Activated CD4-positive, CD25-positive, alpha-beta regulatory T cell (primary cell): ENCODE results near the gene MTG2.

Experiments
- DNase-seq, 4 experiments: peaks; one replicate each; lab custom pipeline; 2025; lab: John Stamatoyannopoulos, UW

MTG2 gene

DNA sequence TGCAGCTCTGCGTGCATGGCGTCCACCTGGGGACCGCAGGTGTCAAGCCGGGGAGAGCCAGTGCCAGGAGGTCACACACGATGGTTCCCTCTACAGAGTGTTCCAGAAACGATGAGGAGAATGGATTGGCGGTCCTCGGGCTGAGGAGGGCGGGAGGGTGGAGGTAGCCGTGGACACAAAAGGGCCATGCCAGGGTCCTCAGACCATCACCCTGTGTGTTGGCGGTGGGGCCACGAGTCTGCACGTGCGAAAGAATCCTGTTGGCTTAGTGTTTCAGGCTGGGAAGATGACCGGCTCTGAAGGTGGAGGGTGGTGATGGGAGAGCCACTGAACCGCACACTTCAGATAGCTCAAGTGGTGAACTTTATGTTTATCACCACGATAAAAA, 23.6 kb downstream of the MTG2 start:
- no peak for DNase-seq

- no peak for DNase-seq
Observed at GRCh38 chr20:62208061-62208794, 25.4 kb downstream of the MTG2 start.

GRCh38 chr20:62208795-62209755, 26.2 kb downstream of the MTG2 start:
- no peak for DNase-seq

DNA sequence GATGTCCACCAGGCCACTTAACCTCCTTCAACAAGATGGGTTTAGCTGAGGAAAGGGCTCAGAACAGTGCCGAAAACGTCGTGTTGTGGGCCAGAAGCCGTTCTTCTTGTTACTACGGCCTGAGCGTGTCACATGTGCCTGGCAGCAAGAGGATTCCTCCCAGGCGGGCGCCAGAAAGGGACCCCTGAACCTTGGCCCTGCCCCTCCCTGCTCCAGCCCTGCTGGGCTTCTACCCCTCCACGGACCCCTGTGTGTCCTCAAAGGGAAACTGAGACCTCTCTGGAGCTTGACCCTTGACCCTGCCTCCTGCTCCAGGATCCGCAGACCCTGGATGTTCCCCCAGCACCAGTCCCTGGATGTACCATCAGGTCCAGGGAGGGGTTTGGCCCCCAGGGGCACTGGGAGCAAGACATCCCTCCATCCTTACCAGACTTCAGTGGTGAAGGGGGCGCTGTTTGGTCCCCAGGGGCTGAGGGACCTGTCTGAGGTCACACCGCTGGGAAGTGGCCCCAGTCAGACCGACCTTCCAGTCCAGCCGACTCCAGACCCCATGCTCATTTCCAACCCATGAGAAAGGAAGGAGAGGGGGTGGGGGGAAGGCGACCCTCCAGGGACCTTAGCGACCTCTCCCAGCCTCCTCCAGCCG, 27.1 kb downstream of the MTG2 start:
- no peak for DNase-seq

- DNase-seq = no peak
Observed at GRCh38 chr20:62210496-62210855, 27.6 kb downstream of the MTG2 start.

GRCh38 chr20:62211216-62211615, 28.4 kb downstream of the MTG2 start:
- DNase-seq = no peak

- no peak for DNase-seq
Observed at GRCh38 chr20:62211769-62212288, 29.0 kb downstream of the MTG2 start.

DNA sequence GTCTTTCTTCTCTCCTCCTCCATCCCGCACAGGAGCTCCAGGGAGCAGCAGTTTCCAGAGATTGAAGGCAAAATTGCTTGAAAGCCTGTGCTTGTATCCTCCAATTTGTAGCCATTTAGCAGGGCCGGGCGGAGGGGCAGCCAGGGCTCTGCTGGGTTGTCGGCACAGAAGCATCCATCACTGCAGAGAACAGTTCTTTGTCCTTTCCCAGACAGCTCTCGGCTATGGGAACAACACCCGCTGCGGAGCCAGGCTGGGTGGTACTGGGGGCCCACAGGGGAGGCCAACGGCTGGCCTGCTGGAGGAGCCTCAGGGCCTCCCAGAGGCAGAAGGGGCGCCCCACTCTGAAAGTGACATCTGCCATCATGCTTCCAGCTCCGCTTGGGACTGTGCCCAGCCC, 29.5 kb downstream of the MTG2 start:
- DNase-seq = no peak

- no peak for DNase-seq
Observed at GRCh38 chr20:62214067-62214466, 31.2 kb downstream of the MTG2 start.

GRCh38 chr20:62215020-62215990, 32.5 kb downstream of the MTG2 start:
- DNase-seq = no peak

GRCh38 chr20:62215991-62216635, 33.3 kb downstream of the MTG2 start:
- DNase-seq = no peak

DNA sequence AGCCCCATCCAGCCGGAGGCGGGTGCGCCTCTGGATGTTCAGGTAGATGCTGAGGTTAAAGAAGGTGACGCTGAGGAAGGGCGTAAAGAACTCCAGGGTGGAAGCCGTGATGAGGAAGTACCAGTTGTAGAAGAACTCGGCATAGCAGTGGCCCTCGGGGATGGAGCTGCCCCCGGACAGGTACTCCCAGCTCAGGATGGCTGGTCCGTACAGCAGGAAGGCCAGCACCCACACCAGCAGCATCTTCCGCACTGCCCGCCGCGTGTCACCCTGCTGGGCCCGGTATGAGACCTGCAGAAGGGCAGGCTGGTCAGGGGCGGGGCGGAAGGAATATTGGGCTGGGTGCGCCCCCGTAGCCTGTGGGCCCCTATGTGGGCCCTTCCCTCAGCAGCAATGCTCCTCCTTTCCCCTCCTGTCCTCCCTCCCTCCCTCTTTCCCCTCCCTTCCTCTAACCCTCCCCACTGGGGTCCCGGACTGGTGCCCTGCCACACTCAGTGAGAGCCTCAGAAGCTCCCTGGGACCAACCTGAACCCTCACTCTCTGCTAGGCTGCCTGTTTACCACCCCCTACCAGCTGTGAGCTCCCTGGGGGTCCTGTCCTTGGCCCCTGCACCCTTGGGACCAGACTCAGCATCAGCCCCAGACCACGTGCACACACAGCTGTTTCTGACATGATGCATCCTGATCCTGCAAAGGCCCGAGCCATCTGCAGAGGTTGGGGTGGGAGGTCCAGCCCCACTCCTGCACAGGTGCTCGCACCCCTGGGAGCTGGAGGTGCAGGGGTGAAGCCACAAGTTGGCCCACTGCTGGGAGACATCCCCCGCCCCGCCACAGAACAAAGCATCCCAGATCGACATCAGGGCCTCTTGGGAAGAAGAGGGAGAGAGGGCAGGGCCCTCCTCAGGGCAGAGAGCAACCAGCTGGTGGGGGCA, 34.1 kb downstream of the MTG2 start:
- DNase-seq = no peak

GRCh38 chr20:62217913-62218773, 35.3 kb downstream of the MTG2 start:
- no peak for DNase-seq

GRCh38 chr20:62219101-62219991, 36.5 kb downstream of the MTG2 start:
- DNase-seq = no peak

GRCh38 chr20:62219992-62220665, 37.3 kb downstream of the MTG2 start, which contains the start of gene HRH3:
HRH3 (minus strand) TSS chr20:62220278; CDS start chr20:62219970, 308 bp downstream.
- DNase-seq = no peak

DNA sequence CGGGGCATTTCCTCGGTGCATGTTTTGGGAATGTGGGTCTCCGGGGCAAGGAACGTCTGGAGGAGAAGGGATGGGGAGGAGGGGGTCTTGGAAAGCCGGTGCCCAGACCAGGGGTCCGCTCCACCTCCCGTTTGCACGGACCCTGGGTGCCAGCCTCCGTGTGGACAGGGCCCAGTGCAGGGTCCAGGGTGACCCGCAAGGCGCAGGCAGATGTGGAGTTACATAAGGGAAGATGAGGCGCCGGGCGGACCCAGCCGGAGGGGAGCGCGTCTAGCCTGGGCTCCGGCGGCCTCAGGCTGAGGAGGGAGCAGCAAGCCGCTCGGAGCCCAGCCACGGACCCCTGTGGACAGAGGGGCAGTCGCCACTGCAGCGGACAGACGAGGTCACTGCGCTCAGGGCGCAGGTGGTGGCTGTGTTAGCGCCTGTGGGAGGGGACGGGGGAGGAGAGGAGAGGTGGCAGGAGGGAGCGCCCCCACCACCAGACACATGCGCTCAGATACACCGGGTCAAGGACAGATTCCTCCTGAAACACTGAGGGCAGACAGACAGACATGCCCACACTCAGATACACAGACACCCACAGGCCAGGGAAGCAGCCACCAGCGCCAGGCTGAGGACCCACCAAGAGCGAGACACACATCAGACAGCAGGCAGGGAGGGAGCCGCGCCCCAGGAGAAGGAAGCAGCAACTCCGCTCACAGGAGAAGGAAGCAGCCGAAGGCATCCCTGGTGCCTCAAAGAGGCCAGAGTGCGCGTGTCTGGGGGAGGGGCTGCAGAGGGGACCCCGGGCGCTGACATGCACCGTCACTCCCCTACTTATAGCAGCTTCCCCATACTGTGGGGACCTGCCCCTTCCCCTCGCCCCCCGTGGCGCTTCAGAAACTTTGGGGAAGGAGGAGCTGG, 38.1 kb downstream of the MTG2 start:
- DNase-seq = no peak
